K562 (cell line): ENCODE data around the gene ACBD4. TPM values are rescaled to one million over a fixed set of nuclear protein-coding genes. Genes with fewer than 3 reads are reported as not detected.

ENCODE experiments used
- ATF1 ChIP-seq, 2 experiments: fragments of 450-650 bp in 1 of 2; IDR thresholded peaks; 2 replicates each; pipeline ENCODE4 v1.6.1; 2016; ENCODE audit warnings: missing compliant biosample characterization in 1 of 2, missing genetic modification characterization in 1 of 2
- CC2D1A ChIP-seq: fragments of 450-650 bp; IDR thresholded peaks from 2 replicates; pipeline ENCODE4 v1.6.1; 2017; ENCODE audit warnings: mild to moderate bottlenecking
- CEBPB ChIP-seq: fragments of 450-650 bp; IDR thresholded peaks from 2 replicates; pipeline ENCODE4 v1.6.1; 2016; ENCODE audit warnings: missing genetic modification characterization, missing compliant biosample characterization
- CREB1 ChIP-seq, 2 experiments: sonication (generic) in 1 of 2; formaldehyde crosslinking in 1 of 2; IDR thresholded peaks; 2 replicates each; pipeline versions ENCODE4 v1.6.1 to v1.8.0; 2012 to 2022; ENCODE audit warnings: inconsistent platforms in 1 of 2, mild to moderate bottlenecking in 1 of 2, missing genetic modification reagents in 1 of 2, moderate library complexity in 1 of 2
- CREBBP ChIP-seq: IDR thresholded peaks from one replicate; pipeline ENCODE4 v1.6.1; 2012; ENCODE audit warnings: low read depth, mild to moderate bottlenecking, control low read depth, inconsistent platforms, low read length
- E2F3 ChIP-seq: fragments of 250-450 bp; sonication (Bioruptor Pico); IDR thresholded peaks from 2 replicates; pipeline ENCODE4 v1.4.0; 2020; ENCODE audit warnings: mild to moderate bottlenecking
- FOXK1 ChIP-seq: sonication (generic); formaldehyde crosslinking; IDR thresholded peaks from 2 replicates; pipeline ENCODE4 v1.8.0; 2022; ENCODE audit warnings: missing genetic modification reagents, mild to moderate bottlenecking, borderline replicate concordance
- FOXK2 ChIP-seq, 2 experiments: fragments of 450-650 bp; IDR thresholded peaks in 1 of 2; conservative IDR thresholded peaks in 1 of 2; 2 replicates each; pipeline ENCODE4 v1.6.1; 2016; ENCODE audit warnings: low read depth in 2 of 2, mild to moderate bottlenecking in 1 of 2
- IFI16 ChIP-seq: fragments of 250-450 bp; sonication (Bioruptor Pico); IDR thresholded peaks from 2 replicates; pipeline ENCODE4 v2.1.2; 2022; ENCODE audit warnings: mild to moderate bottlenecking, inconsistent platforms
- LCOR ChIP-seq: sonication (generic); formaldehyde crosslinking; IDR thresholded peaks from 2 replicates; pipeline ENCODE4 v1.8.0; 2022; ENCODE audit warnings: mild to moderate bottlenecking, missing genetic modification reagents
- MCM5 ChIP-seq: fragments of 450-650 bp; IDR thresholded peaks from 2 replicates; pipeline ENCODE4 v1.6.1; 2016; ENCODE audit warnings: low read depth
- NELFE ChIP-seq: IDR thresholded peaks from 2 replicates; pipeline ENCODE4 v1.6.1; 2011; ENCODE audit warnings: mild to moderate bottlenecking; ENCODE audit not compliant: insufficient read depth, insufficient read length
- NFE2 ChIP-seq: IDR thresholded peaks from 2 replicates; pipeline ENCODE4 v1.6.1; 2014; ENCODE audit warnings: antibody characterized with exemption, low read depth
- NFE2L1 ChIP-seq: fragments of 450-650 bp; IDR thresholded peaks from 2 replicates; pipeline ENCODE4 v1.6.1; 2016; ENCODE audit warnings: missing genetic modification characterization, low read depth, mild to moderate bottlenecking, missing compliant biosample characterization, moderate library complexity, borderline replicate concordance
- PHB ChIP-seq: fragments of 250-450 bp; sonication (Bioruptor Pico); IDR thresholded peaks from 2 replicates; pipeline ENCODE4 v1.5.0; 2021
- PTBP1 ChIP-seq: fragments of 200-400 bp; formaldehyde crosslinking; IDR thresholded peaks from 2 replicates; pipeline ENCODE4 v1.6.1; 2017; ENCODE audit warnings: low read depth, low read length
- SIN3B ChIP-seq: fragments of 450-650 bp; IDR thresholded peaks from 2 replicates; pipeline ENCODE4 v1.6.1; 2017; ENCODE audit warnings: low read depth, mild to moderate bottlenecking, moderate library complexity
- SREBF1 ChIP-seq: fragments of 150-350 bp; IDR thresholded peaks from 2 replicates; pipeline ENCODE4 v1.6.1; 2014; ENCODE audit warnings: antibody characterized with exemption, low read depth, low read length, borderline replicate concordance
- TAF15 ChIP-seq: fragments of 200-400 bp; formaldehyde crosslinking; IDR thresholded peaks from 2 replicates; pipeline ENCODE4 v1.6.1; 2017; ENCODE audit warnings: mild to moderate bottlenecking, low read depth, low read length, moderate library complexity
- XRCC4 ChIP-seq: IDR thresholded peaks from one replicate; pipeline ENCODE4 v1.6.1; 2011; ENCODE audit not compliant: insufficient read depth, insufficient read length; ENCODE audit errors: extremely low read depth
- ZC3H4 ChIP-seq: sonication (generic); formaldehyde crosslinking; IDR thresholded peaks from 2 replicates; pipeline ENCODE4 v1.9.0; 2021; ENCODE audit warnings: missing genetic modification reagents, borderline replicate concordance
- ZNF140 ChIP-seq: fragments of 250-450 bp; sonication (Bioruptor Pico); IDR thresholded peaks from 2 replicates; pipeline ENCODE4 v1.8.0; 2021; ENCODE audit warnings: moderate library complexity, mild to moderate bottlenecking, inconsistent platforms
- ZNF24 ChIP-seq: fragments of 450-650 bp; IDR thresholded peaks from 2 replicates; pipeline ENCODE4 v1.6.1; 2016
- polyA plus RNA-seq, 8 experiments: library from polyadenylated mRNA; depleted of rRNA in 4 of 8; stranded (reverse) in 5 of 8; unstranded in 3 of 8; fragments of >200 nt; fragmentation: Nextera tagmentation in 2 of 8; fragmentation: Illumina TruSeq in 1 of 8; extraction: Ambion mirVana in 2 of 8; extraction: Trizol in 1 of 8; gene quantifications; 2 replicates each; pipeline versions ENCODE4 v1.2.1 to v1.2.3, GENCODE V29; 2011 to 2014; ENCODE audit warnings: inconsistent platforms in 1 of 8, missing spikeins in 1 of 8
- total RNA-seq, 7 experiments: library from RNA; depleted of rRNA in 6 of 7; stranded (reverse); fragments of >200 nt in 6 of 7; fragmentation: Illumina TruSeq in 2 of 7; extraction: Trizol in 2 of 7; gene quantifications; 2 replicates each; pipeline versions ENCODE4 v1.2.1 to v1.2.3, GENCODE V29; 2011 to 2021; ENCODE audit warnings: low replicate concordance in 1 of 7
- TF ChIP-seq, protein P1 (sequence below): fragments of 450-650 bp; IDR thresholded peaks from 2 replicates; pipeline ENCODE4 v1.6.1; 2016; ENCODE audit warnings: missing biosample characterization, missing genetic modification characterization
- TF ChIP-seq, protein P2 (sequence below): fragments of 450-650 bp; IDR thresholded peaks from 2 replicates; pipeline ENCODE4 v1.6.1; 2017; ENCODE audit warnings: antibody characterized with exemption
- TF ChIP-seq, protein P3 (sequence below): fragments of 250-450 bp; sonication (Bioruptor Pico); IDR thresholded peaks from 2 replicates; pipeline ENCODE4 v1.5.1; 2021; ENCODE audit warnings: mild to moderate bottlenecking

ACBD4 gene
- total and polyA plus RNA-seq, 9 of the 15 experiments (the other 6 are each of a cell fraction or from before 2014, with no cell fraction given) = 0.14 to 6.9 (median 4.6) TPM

DNA sequence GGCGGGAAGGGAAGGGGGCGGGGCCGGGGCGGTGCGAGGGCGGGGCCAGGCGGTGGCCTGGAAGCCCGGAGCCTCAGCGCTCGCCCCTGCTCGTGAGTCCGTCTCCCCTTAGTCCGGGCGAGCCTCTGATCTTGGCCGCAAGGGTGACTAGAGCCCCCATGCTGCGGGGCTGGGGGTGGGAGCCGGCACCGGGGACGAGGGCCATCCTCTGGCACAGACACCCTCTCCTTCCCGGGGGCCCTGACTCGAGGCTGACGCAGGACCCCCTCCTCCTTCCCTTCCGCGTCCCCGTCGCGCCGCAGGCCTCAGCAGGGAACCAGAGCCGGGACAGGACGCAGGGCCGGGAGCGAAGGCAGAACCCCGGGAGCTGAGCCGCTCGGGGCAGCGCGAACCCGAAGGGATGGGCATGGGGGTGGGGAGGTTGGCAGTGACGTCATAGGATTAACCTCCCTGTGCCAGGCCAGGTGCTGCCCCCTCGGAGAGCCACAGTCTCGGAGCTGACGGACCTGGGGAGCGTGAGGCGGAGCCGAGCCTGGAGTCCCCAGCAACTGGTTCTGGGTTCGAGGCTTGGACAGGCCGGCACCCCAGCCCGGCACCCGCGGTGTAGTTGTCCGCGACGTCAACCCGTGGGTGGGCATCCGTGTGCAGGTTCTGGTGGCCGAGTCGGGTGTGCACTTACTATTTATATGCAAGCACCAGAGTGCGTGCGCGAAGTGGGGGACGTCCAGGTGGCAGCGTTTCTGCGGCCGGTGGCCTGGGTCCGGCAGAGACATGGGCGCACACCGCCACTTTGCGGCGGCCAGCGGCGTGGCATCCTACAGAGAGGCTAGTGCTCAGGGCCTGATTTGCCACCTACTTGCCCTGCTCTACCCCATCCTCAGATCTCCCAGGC is 2.7 kb upstream of the ACBD4 start (continued):
- TF ChIP-seq NFE2 = no peak
- TF ChIP-seq SREBF1 = no peak
- no peak for TF ChIP-seq PTBP1
- no peak for TF ChIP-seq CC2D1A
- TF ChIP-seq NELFE = no peak
- no peak for TF ChIP-seq IFI16 (CRISPR knock-in tag)
- TF ChIP-seq ZNF140 = no peak
- TF ChIP-seq, protein P1, sequence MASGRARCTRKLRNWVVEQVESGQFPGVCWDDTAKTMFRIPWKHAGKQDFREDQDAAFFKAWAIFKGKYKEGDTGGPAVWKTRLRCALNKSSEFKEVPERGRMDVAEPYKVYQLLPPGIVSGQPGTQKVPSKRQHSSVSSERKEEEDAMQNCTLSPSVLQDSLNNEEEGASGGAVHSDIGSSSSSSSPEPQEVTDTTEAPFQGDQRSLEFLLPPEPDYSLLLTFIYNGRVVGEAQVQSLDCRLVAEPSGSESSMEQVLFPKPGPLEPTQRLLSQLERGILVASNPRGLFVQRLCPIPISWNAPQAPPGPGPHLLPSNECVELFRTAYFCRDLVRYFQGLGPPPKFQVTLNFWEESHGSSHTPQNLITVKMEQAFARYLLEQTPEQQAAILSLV (tag) = no peak
- no peak for TF ChIP-seq LCOR (CRISPR knock-in tag)
- no peak for TF ChIP-seq MCM5
- no peak for TF ChIP-seq CREBBP
- no peak for TF ChIP-seq TAF15
- TF ChIP-seq FOXK1 (CRISPR knock-in tag) = no peak
- TF ChIP-seq ZC3H4 = no peak; the same call in 1 of the 2 replicates
- no peak for TF ChIP-seq SIN3B
- peak; percentile 23; the same call in 1 of the 2 replicates for TF ChIP-seq ATF1 (CRISPR knock-in tag; IDR thresholded peaks at IDR 0.05)
- TF ChIP-seq ATF1 (tag; IDR thresholded peaks at IDR 0.05) = peak; percentile 95
- no peak for TF ChIP-seq ZNF24
- TF ChIP-seq, protein P2, sequence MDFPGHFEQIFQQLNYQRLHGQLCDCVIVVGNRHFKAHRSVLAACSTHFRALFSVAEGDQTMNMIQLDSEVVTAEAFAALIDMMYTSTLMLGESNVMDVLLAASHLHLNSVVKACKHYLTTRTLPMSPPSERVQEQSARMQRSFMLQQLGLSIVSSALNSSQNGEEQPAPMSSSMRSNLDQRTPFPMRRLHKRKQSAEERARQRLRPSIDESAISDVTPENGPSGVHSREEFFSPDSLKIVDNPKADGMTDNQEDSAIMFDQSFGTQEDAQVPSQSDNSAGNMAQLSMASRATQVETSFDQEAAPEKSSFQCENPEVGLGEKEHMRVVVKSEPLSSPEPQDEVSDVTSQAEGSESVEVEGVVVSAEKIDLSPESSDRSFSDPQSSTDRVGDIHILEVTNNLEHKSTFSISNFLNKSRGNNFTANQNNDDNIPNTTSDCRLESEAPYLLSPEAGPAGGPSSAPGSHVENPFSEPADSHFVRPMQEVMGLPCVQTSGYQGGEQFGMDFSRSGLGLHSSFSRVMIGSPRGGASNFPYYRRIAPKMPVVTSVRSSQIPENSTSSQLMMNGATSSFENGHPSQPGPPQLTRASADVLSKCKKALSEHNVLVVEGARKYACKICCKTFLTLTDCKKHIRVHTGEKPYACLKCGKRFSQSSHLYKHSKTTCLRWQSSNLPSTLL = no peak
- TF ChIP-seq, protein P3, sequence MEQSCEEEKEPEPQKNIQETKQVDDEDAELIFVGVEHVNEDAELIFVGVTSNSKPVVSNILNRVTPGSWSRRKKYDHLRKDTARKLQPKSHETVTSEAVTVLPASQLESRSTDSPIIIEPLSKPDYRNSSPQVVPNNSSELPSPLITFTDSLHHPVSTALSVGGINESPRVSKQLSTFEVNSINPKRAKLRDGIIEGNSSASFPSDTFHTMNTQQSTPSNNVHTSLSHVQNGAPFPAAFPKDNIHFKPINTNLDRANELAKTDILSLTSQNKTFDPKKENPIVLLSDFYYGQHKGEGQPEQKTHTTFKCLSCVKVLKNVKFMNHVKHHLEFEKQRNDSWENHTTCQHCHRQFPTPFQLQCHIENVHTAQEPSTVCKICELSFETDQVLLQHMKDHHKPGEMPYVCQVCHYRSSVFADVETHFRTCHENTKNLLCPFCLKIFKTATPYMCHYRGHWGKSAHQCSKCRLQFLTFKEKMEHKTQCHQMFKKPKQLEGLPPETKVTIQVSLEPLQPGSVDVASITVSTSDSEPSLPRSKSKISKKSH (CRISPR knock-in tag) = no peak
- no peak for TF ChIP-seq E2F3
- peak; percentile 12; the same call in 1 of the 2 replicates for TF ChIP-seq CREB1 (IDR thresholded peaks at IDR 0.05)
- peak; percentile 79 for TF ChIP-seq CREB1 (CRISPR knock-in tag; IDR thresholded peaks at IDR 0.05)
- TF ChIP-seq CEBPB (tag) = no peak
- no peak for TF ChIP-seq PHB
- no peak for TF ChIP-seq XRCC4
- no peak for TF ChIP-seq NFE2L1
- TF ChIP-seq FOXK2 (conservative IDR thresholded peaks at IDR 0.05 in 1 of 2, IDR thresholded peaks at IDR 0.05 in 1 of 2; ENCODE audit: low read depth in 2 of 2) = no peak
